Pancreas (tissue), 10 donors: ENCODE measurements around the gene MYCBP2. TPM values are rescaled to one million over a fixed set of nuclear protein-coding genes. Genes with fewer than 3 reads are reported as not detected.

Experiments used
- ATAC-seq, 4 donors: fragments of 200-7000 bp; cut with Tn5 transposase; one replicate each; pipeline versions ENCODE4 v1.8.0 to v1.9.1; 2020; ENCODE audit warnings: mild to moderate bottlenecking in 4 of 4, moderate library complexity in 4 of 4
- DNase-seq, 6 donors: peaks; one replicate each; pipeline ENCODE4 v3.0.0-alpha.2; 2020
- FAIRE-seq: peaks from 2 replicates; lab custom pipeline; 2012; peaks lifted over from hg19 to GRCh38; lab: Jason Lieb, UNC
- H3K27ac ChIP-seq, 4 donors: fragments of 200-600 bp; sonication (generic); 1 replicate in 3 of 4; 2 replicates in 1 of 4; pipeline versions ENCODE4 v1.5.0 to v1.8.0; 2020
- H3K27me3 ChIP-seq, 4 donors: fragments of 200-600 bp; one replicate each; pipeline ENCODE4 v1.8.0; 2021
- H3K36me3 ChIP-seq, 3 donors: fragments of 200-600 bp; sonication (generic) in 1 of 3; one replicate each; pipeline versions ENCODE4 v1.5.0 to v1.8.0; 2020 to 2021
- H3K4me1 ChIP-seq, 3 donors: fragments of 200-600 bp; one replicate each; pipeline ENCODE4 v1.8.0; 2021
- H3K4me3 ChIP-seq, 4 donors: fragments of 200-600 bp; sonication (generic) in 2 of 4; one replicate each; pipeline versions ENCODE4 v1.5.0 to v1.8.0; 2020 to 2021
- H3K9me3 ChIP-seq, 4 donors: fragments of 200-600 bp; one replicate each; pipeline ENCODE4 v1.8.0; 2021
- WGBS, 2 donors: extraction: QIAGEN DNeasy Blood & Tissue Kit; methylation state at CpG; one replicate each; pipeline ENCODE4 v1.1.7; 2013; 5-methylcytosine and 5-hydroxymethylcytosine counted together
- intact Hi-C, 3 donors: fragments of 100-400 bp; cut with DNase I; formaldehyde crosslinking; loops; one replicate each; pipeline versions ENCODE4 v1.11.1 to v1.14.2; 2022
- polyA plus RNA-seq, 2 donors: library from polyadenylated mRNA; stranded (reverse); fragments of 200-250 nt; gene quantifications; one replicate each; pipeline ENCODE4 v1.2.3, GENCODE V29; 2013
- total RNA-seq, 6 donors: library from RNA; stranded (reverse); fragmentation: NEBNext Ultra II Directional in 4 of 6; extraction: Animal tissue kit (Norgen Biotek cat#: 25700) in 4 of 6; gene quantifications; one replicate each; pipeline versions ENCODE4 v1.2.1 to v1.2.4, GENCODE V29; 2021 to 2023
- TF ChIP-seq, protein P1 (sequence below), 4 donors: fragments of 200-600 bp; sonication (generic) in 3 of 4; IDR thresholded peaks; one replicate each; pipeline versions ENCODE4 v1.5.0 to v1.8.0; 2021; ENCODE audit warnings: antibody characterized with exemption in 4 of 4
- donor health status: healthy with polysubstance abuse.
- donor health status: DM: no; HTN: no; CAD: no; lungs with moderate emphysema.
- donor health status: DM: no; HTN: no; CAD: no.
- donor health status: control.
- donor health status: control.
- donor health status: Bipolar disorder and iron deficiency.
- donor health status: DM: yes; HTN: yes; CAD: no.
- donor health status: DM: no; HTN: no; CAD: no.
- donor health status: DM: no; HTN: no; CAD: no.
- donor health status: DM: yes; HTN: yes; CAD: no.

MYCBP2 gene
- total and polyA plus RNA-seq, 8 donors, result 17.6 to 49.1 (median 43.1) TPM

DNA sequence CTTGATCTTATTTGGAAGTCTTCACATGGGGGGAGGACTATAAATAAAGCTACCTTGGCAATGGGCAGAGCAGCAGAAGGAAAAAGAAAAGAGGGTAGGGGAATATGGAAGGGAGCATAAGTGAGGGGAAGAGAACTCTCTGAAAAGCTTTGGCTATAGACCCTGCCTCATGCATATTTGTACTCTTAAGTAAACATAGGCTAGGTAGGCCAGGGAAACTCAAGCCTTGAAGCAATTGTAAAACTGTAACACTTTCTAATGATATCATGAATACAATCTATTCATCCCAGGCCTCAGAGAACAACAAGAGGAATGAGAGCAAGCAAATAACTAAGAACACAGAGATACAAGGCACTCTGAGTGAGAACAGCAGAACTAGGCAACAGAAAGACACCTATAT, 20.4 kb downstream of the MYCBP2 start:
- H3K4me1 ChIP-seq, result peaks cover 16 to 43% (median 23%) of the 10 kb centered on the region in 3 donors
- intact Hi-C loops, result no loop called here
- DNase-seq (no peak), FAIRE-seq (no peak), ATAC-seq (peak; percentile 45 to 74 (median 58))
- no peaks in the 10 kb centered on the region for H3K36me3 ChIP-seq
- H3K27ac ChIP-seq, result no peak overlapping the region
- TF ChIP-seq, protein P1, sequence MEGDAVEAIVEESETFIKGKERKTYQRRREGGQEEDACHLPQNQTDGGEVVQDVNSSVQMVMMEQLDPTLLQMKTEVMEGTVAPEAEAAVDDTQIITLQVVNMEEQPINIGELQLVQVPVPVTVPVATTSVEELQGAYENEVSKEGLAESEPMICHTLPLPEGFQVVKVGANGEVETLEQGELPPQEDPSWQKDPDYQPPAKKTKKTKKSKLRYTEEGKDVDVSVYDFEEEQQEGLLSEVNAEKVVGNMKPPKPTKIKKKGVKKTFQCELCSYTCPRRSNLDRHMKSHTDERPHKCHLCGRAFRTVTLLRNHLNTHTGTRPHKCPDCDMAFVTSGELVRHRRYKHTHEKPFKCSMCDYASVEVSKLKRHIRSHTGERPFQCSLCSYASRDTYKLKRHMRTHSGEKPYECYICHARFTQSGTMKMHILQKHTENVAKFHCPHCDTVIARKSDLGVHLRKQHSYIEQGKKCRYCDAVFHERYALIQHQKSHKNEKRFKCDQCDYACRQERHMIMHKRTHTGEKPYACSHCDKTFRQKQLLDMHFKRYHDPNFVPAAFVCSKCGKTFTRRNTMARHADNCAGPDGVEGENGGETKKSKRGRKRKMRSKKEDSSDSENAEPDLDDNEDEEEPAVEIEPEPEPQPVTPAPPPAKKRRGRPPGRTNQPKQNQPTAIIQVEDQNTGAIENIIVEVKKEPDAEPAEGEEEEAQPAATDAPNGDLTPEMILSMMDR (IDR thresholded peaks at IDR 0.05), result no peak
- H3K4me3 ChIP-seq, result no peak overlapping the region
- H3K9me3 ChIP-seq, result no peaks in the 10 kb centered on the region
- no peaks in the 10 kb centered on the region for H3K27me3 ChIP-seq

DNA sequence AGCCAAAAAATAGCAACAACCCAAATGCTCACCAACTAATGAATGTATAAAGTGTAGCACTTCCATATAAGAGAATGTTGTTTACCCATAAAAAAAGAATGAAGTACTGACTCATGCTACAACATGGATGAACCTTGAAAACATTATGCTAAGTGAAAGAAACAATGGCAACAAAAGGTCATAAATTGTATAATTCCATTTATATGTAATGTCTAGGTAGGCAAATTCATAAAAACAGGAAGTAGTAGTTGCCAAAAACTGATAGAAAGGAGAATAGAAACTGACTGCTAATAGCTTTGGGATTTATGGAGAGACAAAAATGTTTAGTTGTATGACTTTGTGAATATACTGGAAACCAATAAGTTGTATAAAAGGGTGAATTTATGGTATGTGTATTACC, 21.6 kb downstream of the MYCBP2 start:
- no peaks in the 10 kb centered on the region for H3K9me3 ChIP-seq
- intact Hi-C loops, result no loop called here
- no peak overlapping the region for H3K27ac ChIP-seq
- no peak for FAIRE-seq
- TF ChIP-seq, protein P1 (IDR thresholded peaks at IDR 0.05), result no peak
- H3K36me3 ChIP-seq, result no peaks in the 10 kb centered on the region
- no peak for ATAC-seq
- H3K4me1 ChIP-seq, result peaks cover 15 to 34% (median 22%) of the 10 kb centered on the region in 3 donors
- no peaks in the 10 kb centered on the region for H3K27me3 ChIP-seq
- H3K4me3 ChIP-seq, result no peak overlapping the region
- DNase-seq, result no peak

DNA sequence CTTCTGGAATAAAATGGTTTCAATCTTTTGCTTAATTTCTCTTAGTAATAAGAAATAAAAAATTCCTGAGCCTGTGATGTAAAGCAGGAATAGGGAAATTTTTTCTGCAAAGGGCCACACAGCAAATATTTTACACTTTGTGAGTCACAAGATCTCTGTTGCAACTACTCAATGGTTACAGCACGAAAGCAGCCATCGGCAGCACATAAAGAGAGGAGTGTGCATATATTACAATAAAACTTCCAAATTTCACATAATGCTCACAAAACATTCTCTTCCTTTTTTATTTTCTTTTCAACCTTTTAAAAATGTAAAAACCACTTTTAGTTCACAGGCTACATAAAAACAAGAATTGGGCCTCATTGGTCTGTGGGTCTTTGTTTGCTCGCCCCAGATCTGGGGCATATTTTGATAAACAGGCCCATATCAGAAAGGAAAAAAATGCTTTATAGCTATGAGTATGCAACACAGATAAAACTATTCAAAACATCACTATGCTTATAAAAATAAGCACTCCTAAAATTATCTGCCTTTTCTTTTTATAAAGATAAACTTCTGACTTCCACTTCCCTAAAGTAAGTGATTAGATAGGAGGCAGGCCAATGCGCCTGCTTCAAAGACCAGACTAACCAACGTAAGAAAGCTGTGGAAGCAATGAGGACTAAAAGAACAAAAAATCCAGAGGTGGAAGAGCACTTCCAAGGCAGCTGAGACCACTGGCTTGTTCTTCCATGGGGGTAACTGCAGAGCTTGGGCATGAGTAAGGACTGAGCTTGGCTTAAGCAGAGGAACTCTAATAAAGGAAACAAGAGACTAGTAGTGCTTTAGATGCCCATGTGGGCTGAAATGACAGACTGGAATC, 26.5 kb downstream of the MYCBP2 start:
- no peaks in the 10 kb centered on the region for H3K27me3 ChIP-seq
- no peaks in the 10 kb centered on the region for H3K9me3 ChIP-seq
- H3K4me1 ChIP-seq, result peaks cover 0 to 23% (median 21%) of the 10 kb centered on the region in 3 donors
- FAIRE-seq (no peak), ATAC-seq (peak in 3 of 4 donors; percentile 35 to 66 (median 53)), DNase-seq (no peak)
- WGBS, 2 donors, result 55 to 56% methylated on average over 5 of the region's 5 CpGs
- H3K27ac ChIP-seq, result no peak overlapping the region
- H3K4me3 ChIP-seq, result no peak overlapping the region
- H3K36me3 ChIP-seq, result no peaks in the 10 kb centered on the region
- intact Hi-C loops, result no loop called here
- TF ChIP-seq, protein P1 (IDR thresholded peaks at IDR 0.05), result no peak

DNA sequence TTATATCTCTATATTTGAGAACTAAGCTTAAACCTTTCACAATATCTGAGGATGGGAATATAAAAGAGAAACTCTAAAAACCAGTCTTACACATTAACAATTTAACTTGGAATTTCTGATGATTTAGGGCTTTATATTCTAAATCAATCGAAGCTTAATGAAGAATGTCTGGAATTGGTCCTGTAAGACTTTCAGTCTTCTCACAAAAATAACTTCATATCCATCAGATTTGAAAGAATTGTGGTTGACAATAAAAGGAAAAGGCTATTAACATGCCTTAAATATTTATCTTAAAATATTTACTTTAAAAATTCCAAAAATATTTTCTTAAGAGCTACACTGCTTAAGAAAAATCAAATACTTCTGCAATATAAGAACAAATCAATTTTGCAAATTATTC, 27.3 kb downstream of the MYCBP2 start:
- ATAC-seq (no peak), FAIRE-seq (no peak), DNase-seq (no peak)
- Histone ChIP-seq H3K4me1 (peaks cover 0 to 23% (median 17%) of the 10 kb centered on the region in 3 donors), H3K27ac (no peak overlapping the region), H3K36me3 (no peaks in the 10 kb centered on the region), H3K4me3 (no peak overlapping the region), H3K27me3 (no peaks in the 10 kb centered on the region), H3K9me3 (no peaks in the 10 kb centered on the region)
- intact Hi-C loops, result no loop called here
- WGBS, 2 donors, result 52 to 60% methylated on average over 1 of the region's 1 CpG
- TF ChIP-seq, protein P1 (IDR thresholded peaks at IDR 0.05), result no peak

DNA sequence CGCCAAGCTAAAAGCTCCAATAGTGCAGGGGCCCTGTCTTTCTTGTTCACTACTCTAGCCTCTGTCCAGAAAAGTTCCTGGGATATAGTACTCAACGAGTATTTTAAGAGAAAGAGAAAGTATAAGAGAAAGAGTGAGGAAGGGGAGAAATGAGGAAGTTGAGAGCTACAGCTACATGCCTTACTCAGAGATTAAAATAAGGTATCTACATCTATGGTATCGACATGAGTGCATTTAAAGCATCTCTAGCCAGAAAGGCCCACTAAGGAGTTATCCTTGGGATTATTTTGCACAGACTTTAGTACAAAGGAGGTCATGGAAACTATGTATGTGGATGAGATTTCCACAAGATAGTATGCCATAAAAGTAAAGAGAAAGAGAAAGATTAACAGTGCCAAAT, 28.5 kb downstream of the MYCBP2 start:
- FAIRE-seq (no peak), ATAC-seq (no peak)
- intact Hi-C loops, result no loop called here

More for the DNA sequence above, 28.5 kb downstream of the MYCBP2 start:
- Histone ChIP-seq H3K36me3 (no peaks in the 10 kb centered on the region), H3K27me3 (no peaks in the 10 kb centered on the region), H3K4me3 (no peak overlapping the region), H3K27ac (no peak overlapping the region), H3K9me3 (no peaks in the 10 kb centered on the region), H3K4me1 (peaks cover 0 to 23% (median 17%) of the 10 kb centered on the region in 3 donors)
- 91% methylated on average over 3 of the region's 3 CpGs for WGBS, 2 donors
- TF ChIP-seq, protein P1 (IDR thresholded peaks at IDR 0.05), result no peak
- DNase-seq, result no peak
